HUES48 (cell line): ENCODE measurements around the gene AOX1.
"Not testable (repeated sequence)": the region's sequence is repeated elsewhere in the genome, so short reads cannot be mapped to it uniquely, and the experiment has no call there.

Source experiments
- H3K27ac ChIP-seq: one replicate; pipeline ENCODE4 v1.7.0; 2013; ENCODE audit warnings: low read depth, low read length, inconsistent platforms
- H3K27me3 ChIP-seq: 2 replicates; pipeline ENCODE4 v1.6.1; 2013; ENCODE audit warnings: mild to moderate bottlenecking, low read length; ENCODE audit not compliant: control insufficient read depth, insufficient read depth
- H3K36me3 ChIP-seq: 2 replicates; pipeline ENCODE4 v1.6.1; 2013; ENCODE audit warnings: low read length; ENCODE audit not compliant: control insufficient read depth, insufficient read depth
- H3K4me1 ChIP-seq: 2 replicates; pipeline ENCODE4 v1.6.1; 2013; ENCODE audit warnings: mild to moderate bottlenecking, low read length; ENCODE audit not compliant: control insufficient read depth, insufficient read depth
- H3K4me3 ChIP-seq: 2 replicates; pipeline ENCODE4 v1.5.1; 2013; ENCODE audit warnings: mild to moderate bottlenecking, low read depth, low read length
- H3K9ac ChIP-seq: 2 replicates; pipeline ENCODE4 v1.6.1; 2013; ENCODE audit warnings: mild to moderate bottlenecking, low read depth, low read length, moderate library complexity
- H3K9me3 ChIP-seq: 2 replicates; pipeline ENCODE4 v1.6.1; 2013; ENCODE audit warnings: low read length; ENCODE audit not compliant: control insufficient read depth, insufficient read depth

AOX1 gene

DNA sequence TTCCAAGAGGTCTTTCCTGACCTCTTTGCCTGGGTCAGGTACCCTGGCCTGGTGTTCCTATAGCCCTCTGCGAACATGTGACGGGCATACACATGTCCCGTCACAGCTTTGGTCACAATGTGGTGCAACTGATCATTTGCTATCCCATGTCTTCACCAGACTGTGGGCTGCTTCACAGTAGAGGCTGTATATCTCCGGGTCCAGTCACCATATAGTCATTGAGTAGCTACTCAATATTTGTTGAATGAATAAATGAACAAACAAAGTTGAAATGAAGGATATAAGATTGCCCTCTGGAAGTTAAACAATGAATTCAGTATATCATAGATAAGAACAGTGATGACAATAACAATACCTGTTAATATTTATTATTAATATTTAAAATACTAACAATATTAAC, 16.8 kb downstream of the AOX1 start:
- no peak overlapping the region for H3K4me3 ChIP-seq
- H3K9ac ChIP-seq = no peak overlapping the region
- no peaks in the 10 kb centered on the region for H3K27me3 ChIP-seq
- no peaks in the 10 kb centered on the region for H3K9me3 ChIP-seq
- H3K4me1 ChIP-seq = no peaks in the 10 kb centered on the region
- H3K27ac ChIP-seq = no peak overlapping the region
- no peaks in the 10 kb centered on the region for H3K36me3 ChIP-seq

DNA sequence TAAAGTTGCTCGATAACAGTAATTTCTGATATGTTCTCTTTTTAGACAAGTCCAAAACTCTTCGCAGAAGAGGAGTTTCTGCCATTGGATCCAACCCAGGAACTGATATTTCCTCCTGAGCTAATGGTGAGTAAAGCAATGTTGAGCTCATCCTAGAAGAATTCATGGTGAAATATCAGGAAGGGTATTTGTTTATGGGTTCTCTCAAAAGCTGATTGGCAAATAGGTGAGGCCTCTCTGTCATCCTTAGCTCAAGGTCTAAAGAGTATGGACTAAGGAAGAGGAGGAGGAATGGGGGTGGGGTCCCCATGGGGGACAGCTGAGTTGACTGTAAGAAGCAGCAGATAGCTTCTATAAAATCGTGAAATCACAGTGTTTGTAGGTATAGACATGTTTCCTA, 18.2 kb downstream of the AOX1 start:
- no peak overlapping the region for H3K9ac ChIP-seq
- no peaks in the 10 kb centered on the region for H3K4me1 ChIP-seq
- H3K27ac ChIP-seq = no peak overlapping the region
- H3K4me3 ChIP-seq = no peak overlapping the region
- no peaks in the 10 kb centered on the region for H3K27me3 ChIP-seq
- no peaks in the 10 kb centered on the region for H3K9me3 ChIP-seq
- no peaks in the 10 kb centered on the region for H3K36me3 ChIP-seq

DNA sequence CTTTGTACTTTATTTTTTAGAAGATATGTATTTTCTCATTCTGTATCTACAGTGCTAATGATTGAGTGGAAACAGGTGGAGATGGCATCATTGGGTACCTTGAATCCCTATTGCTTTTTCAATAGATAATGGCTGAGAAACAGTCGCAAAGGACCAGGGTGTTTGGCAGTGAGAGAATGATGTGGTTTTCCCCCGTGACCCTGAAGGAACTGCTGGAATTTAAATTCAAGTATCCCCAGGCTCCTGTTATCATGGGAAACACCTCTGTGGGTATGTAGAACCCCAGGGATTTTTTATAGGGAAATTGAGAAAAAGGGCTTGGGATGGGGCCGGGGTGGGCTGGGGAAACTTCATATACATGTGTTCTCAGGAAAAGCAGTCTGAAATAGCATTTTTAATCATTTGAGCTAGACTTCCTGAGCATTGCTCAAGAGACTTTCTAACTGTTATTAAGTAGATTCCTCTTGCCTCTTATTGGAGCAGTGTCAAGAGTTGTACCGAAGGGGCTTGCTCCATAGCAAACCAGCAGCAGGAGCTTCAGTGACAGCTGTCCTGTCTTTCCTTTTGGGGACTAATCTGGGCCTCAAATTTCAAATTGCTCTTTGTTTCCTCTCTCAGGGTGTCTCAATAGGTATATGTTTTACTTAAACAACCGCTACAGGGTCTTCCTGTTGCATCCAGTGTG, 18.9 kb downstream of the AOX1 start:
- Histone ChIP-seq H3K4me1 (no peaks in the 10 kb centered on the region), H3K27ac (no peak overlapping the region), H3K4me3 (no peak overlapping the region)

DNA sequence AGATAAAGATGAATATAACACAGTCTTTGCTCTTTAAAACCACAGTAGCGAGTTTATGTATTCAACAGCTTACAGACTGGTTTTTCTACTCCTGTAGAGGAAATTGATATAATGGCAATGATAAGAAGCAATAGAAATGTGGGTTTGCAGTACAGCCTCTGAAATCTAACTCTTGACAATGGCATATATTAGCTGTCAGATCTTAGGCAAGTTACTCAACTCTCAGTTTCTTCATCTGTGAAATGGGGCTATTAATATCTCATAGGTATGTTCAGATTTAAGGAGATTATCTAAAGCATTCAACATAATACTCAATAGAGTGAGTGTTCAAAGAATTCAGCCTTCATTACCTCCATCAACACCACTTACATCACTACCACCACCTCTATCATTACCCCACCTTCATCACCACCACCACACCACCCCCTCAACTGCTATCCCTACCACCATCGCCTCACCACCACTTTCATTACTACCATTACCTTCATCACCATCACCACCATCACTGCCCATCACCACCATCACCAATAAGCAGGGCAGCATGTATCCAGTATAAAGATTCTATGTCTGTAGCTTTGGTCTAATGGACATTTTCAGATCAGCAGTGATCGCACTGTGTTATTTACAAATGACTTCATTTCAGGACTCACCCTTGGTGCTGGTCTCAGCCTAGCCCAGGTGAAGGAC, 22.7 kb downstream of the AOX1 start:
- no peak overlapping the region for H3K27ac ChIP-seq
- no peak overlapping the region for H3K4me3 ChIP-seq
- H3K36me3 ChIP-seq = no peaks in the 10 kb centered on the region

More for the DNA sequence above, 18.9 kb downstream of the AOX1 start:
- Histone ChIP-seq H3K36me3 (no peaks in the 10 kb centered on the region), H3K9ac (no peak overlapping the region), H3K9me3 (no peaks in the 10 kb centered on the region), H3K27me3 (no peaks in the 10 kb centered on the region)

GRCh38 chr2:200609028-200609614, 23.3 kb downstream of the AOX1 start:
- no peak overlapping the region for H3K27ac ChIP-seq
- H3K36me3 ChIP-seq = no peaks in the 10 kb centered on the region
- no peak overlapping the region for H3K9ac ChIP-seq
- H3K9me3 ChIP-seq = no peaks in the 10 kb centered on the region
- no peaks in the 10 kb centered on the region for H3K4me1 ChIP-seq
- H3K27me3 ChIP-seq = no peaks in the 10 kb centered on the region
- H3K4me3 ChIP-seq = no peak overlapping the region

More for the DNA sequence above, 22.7 kb downstream of the AOX1 start:
- H3K9me3 ChIP-seq = no peaks in the 10 kb centered on the region
- H3K4me1 ChIP-seq = no peaks in the 10 kb centered on the region
- H3K9ac ChIP-seq = no peak overlapping the region
- H3K27me3 ChIP-seq = no peaks in the 10 kb centered on the region

DNA sequence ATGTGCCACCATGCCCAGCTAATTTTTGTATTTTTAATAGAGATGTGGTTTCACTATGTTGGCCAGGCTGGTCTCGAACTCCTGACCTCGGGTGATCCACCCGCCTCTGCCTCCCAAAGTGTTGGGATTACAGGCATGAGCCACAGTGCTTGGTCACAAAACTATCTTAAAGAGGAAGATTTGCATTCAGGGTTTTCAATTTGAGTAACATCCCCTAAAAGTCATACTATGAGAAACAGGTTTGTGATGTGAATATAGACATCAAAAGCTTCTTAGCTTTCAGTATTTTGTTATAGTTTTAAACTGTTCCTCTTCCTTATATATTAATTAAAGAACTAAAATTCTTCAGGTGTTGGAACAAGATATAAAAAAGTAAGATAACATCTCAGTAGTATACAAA, 24.4 kb downstream of the AOX1 start:
- not testable (repeated sequence) for H3K27ac ChIP-seq, H3K4me1 ChIP-seq, H3K27me3 ChIP-seq, H3K36me3 ChIP-seq, H3K9ac ChIP-seq, H3K4me3 ChIP-seq, H3K9me3 ChIP-seq

GRCh38 chr2:200613692-200614091, 27.9 kb downstream of the AOX1 start:
- no peak overlapping the region for H3K9ac ChIP-seq
- no peaks in the 10 kb centered on the region for H3K36me3 ChIP-seq
- H3K27me3 ChIP-seq = no peaks in the 10 kb centered on the region
- H3K9me3 ChIP-seq = no peaks in the 10 kb centered on the region
- no peak overlapping the region for H3K27ac ChIP-seq
- H3K4me1 ChIP-seq = no peaks in the 10 kb centered on the region
- H3K4me3 ChIP-seq = no peak overlapping the region

- Histone ChIP-seq H3K4me1 (no peaks in the 10 kb centered on the region), H3K4me3 (no peak overlapping the region), H3K36me3 (no peaks in the 10 kb centered on the region), H3K27me3 (no peaks in the 10 kb centered on the region), H3K9me3 (no peaks in the 10 kb centered on the region), H3K27ac (no peak overlapping the region), H3K9ac (no peak overlapping the region)
Observed at GRCh38 chr2:200614249-200614648, 28.4 kb downstream of the AOX1 start.

DNA sequence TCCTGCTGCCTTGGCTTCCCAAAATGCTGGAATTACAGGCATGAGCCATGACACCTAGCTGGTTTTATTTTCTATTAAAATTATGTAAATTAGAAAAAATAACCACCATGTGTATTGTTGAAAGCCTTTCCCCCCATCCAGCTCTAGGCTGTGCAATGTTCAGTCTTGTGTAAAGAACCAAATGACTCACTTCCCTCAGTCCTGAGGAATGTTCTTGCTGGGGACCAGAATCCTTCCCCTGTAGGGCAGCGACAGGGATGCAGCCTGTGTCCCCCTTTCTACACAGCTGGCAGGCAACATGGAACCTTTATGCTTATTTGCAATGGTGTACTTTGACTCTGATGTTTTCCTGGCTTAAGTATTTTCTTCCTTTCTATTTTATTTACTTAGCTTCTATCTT, 29.4 kb downstream of the AOX1 start:
- no peak overlapping the region for H3K4me3 ChIP-seq
- no peaks in the 10 kb centered on the region for H3K27me3 ChIP-seq
- no peaks in the 10 kb centered on the region for H3K9me3 ChIP-seq
- H3K9ac ChIP-seq = no peak overlapping the region
- H3K36me3 ChIP-seq = no peaks in the 10 kb centered on the region
- no peaks in the 10 kb centered on the region for H3K4me1 ChIP-seq
- H3K27ac ChIP-seq = no peak overlapping the region

- no peaks in the 10 kb centered on the region for H3K9me3 ChIP-seq
- no peak overlapping the region for H3K4me3 ChIP-seq
- no peaks in the 10 kb centered on the region for H3K4me1 ChIP-seq
- no peak overlapping the region for H3K27ac ChIP-seq
- no peak overlapping the region for H3K9ac ChIP-seq
- H3K36me3 ChIP-seq = no peaks in the 10 kb centered on the region
- H3K27me3 ChIP-seq = no peaks in the 10 kb centered on the region
Observed at GRCh38 chr2:200616193-200616592, 30.4 kb downstream of the AOX1 start.

- no peak overlapping the region for H3K4me3 ChIP-seq
- H3K36me3 ChIP-seq = no peaks in the 10 kb centered on the region
- H3K9me3 ChIP-seq = no peaks in the 10 kb centered on the region
- H3K27me3 ChIP-seq = no peaks in the 10 kb centered on the region
- no peak overlapping the region for H3K9ac ChIP-seq
- H3K4me1 ChIP-seq = no peaks in the 10 kb centered on the region
- H3K27ac ChIP-seq = no peak overlapping the region
Observed at GRCh38 chr2:200616656-200617055, 30.8 kb downstream of the AOX1 start.
